Chondrocyte (in vitro differentiated cells): ENCODE results near the gene MMRN2. TPM values are rescaled to one million over a fixed set of nuclear protein-coding genes. Genes with fewer than 3 reads are reported as not detected.
"Not testable (repeated sequence)": the region's sequence is repeated elsewhere in the genome, so short reads cannot be mapped to it uniquely, and the experiment has no call there.

Experiments
- DNase-seq: peaks from one replicate; pipeline ENCODE4 v3.0.0; 2021; ENCODE audit warnings: mixed read lengths, low spot score
- H3K27ac Mint-ChIP-seq: one replicate; pipeline ENCODE4 v1.8.0; 2021; ENCODE audit warnings: mild to moderate bottlenecking, moderate library complexity, mixed read lengths; ENCODE audit not compliant: unreplicated experiment
- H3K27me3 Mint-ChIP-seq: 2 replicates; pipeline ENCODE4 v1.8.0; 2021; ENCODE audit warnings: low read depth, mixed read lengths
- H3K36me3 Mint-ChIP-seq: 2 replicates; pipeline ENCODE4 v1.8.0; 2021; ENCODE audit warnings: low read depth, mixed read lengths
- H3K4me1 Mint-ChIP-seq: 2 replicates; pipeline ENCODE4 v1.8.0; 2021; ENCODE audit warnings: low read depth, mild to moderate bottlenecking, mixed read lengths
- H3K4me3 Mint-ChIP-seq: one replicate; pipeline ENCODE4 v1.8.0; 2021; ENCODE audit warnings: mild to moderate bottlenecking, moderate library complexity, mixed read lengths; ENCODE audit not compliant: unreplicated experiment
- H3K9me3 Mint-ChIP-seq: 2 replicates; pipeline ENCODE4 v1.8.0; 2021; ENCODE audit warnings: low read depth, mixed read lengths
- CTCF ChIP-seq: fragments of 200-600 bp; sonication (generic); IDR thresholded peaks from 2 replicates; pipeline ENCODE4 v1.5.0; 2021; ENCODE audit warnings: antibody characterized with exemption, mild to moderate bottlenecking, moderate library complexity
- total RNA-seq: library from RNA; stranded (reverse); gene quantifications from 3 replicates; pipeline ENCODE4 v1.2.1, GENCODE V29; 2021

MMRN2 gene
- total RNA-seq, 1 donor from 2014 or later = 0.40 TPM

GRCh38 chr10:86941991-86942421 is 15.4 kb downstream of the MMRN2 start:
- H3K9me3 Mint-ChIP-seq = no peaks in the 10 kb centered on the region
- no peak for TF ChIP-seq CTCF
- H3K27ac Mint-ChIP-seq = no peak overlapping the region
- H3K36me3 Mint-ChIP-seq = no peaks in the 10 kb centered on the region
- H3K4me1 Mint-ChIP-seq = peaks cover 12% of the 10 kb centered on the region
- no peak overlapping the region for H3K4me3 Mint-ChIP-seq
- DNase-seq = peak; percentile 72
- H3K27me3 Mint-ChIP-seq = peaks cover 6% of the 10 kb centered on the region

GRCh38 chr10:86941426-86941825 is 16.0 kb downstream of the MMRN2 start:
- H3K36me3 Mint-ChIP-seq = no peaks in the 10 kb centered on the region
- no peak overlapping the region for H3K4me3 Mint-ChIP-seq
- no peak overlapping the region for H3K27ac Mint-ChIP-seq
- no peaks in the 10 kb centered on the region for H3K9me3 Mint-ChIP-seq
- peaks cover under 1% of the 10 kb centered on the region for H3K27me3 Mint-ChIP-seq
- peak; percentile 21 for DNase-seq
- peaks cover 18% of the 10 kb centered on the region for H3K4me1 Mint-ChIP-seq
- TF ChIP-seq CTCF = no peak

- DNase-seq = peak; percentile 64
- Mint-ChIP-seq H3K4me3 (no peak overlapping the region), H3K4me1 (peaks cover 22% of the 10 kb centered on the region), H3K27ac (no peak overlapping the region), H3K36me3 (no peaks in the 10 kb centered on the region), H3K27me3 (no peaks in the 10 kb centered on the region), H3K9me3 (no peaks in the 10 kb centered on the region)
- TF ChIP-seq CTCF = no peak
Observed at GRCh38 chr10:86940677-86941076, 16.7 kb downstream of the MMRN2 start.

GRCh38 chr10:86940076-86940475 is 17.3 kb downstream of the MMRN2 start:
- H3K4me3 Mint-ChIP-seq, H3K27ac Mint-ChIP-seq, H3K27me3 Mint-ChIP-seq, H3K9me3 Mint-ChIP-seq, H3K36me3 Mint-ChIP-seq: not testable (repeated sequence)
- peak; percentile 14 for DNase-seq
- H3K4me1 Mint-ChIP-seq = peaks cover 20% of the 10 kb centered on the region

- Mint-ChIP-seq H3K36me3 (no peaks in the 10 kb centered on the region), H3K4me1 (peaks cover 20% of the 10 kb centered on the region), H3K9me3 (no peaks in the 10 kb centered on the region), H3K4me3 (no peak overlapping the region), H3K27ac (no peak overlapping the region), H3K27me3 (no peaks in the 10 kb centered on the region)
- DNase-seq = peak; percentile 46
- no peak for TF ChIP-seq CTCF
Observed at GRCh38 chr10:86938260-86938659, 19.2 kb downstream of the MMRN2 start.

- peaks cover 20% of the 10 kb centered on the region for H3K4me1 Mint-ChIP-seq
- H3K4me3 Mint-ChIP-seq = no peak overlapping the region
- no peaks in the 10 kb centered on the region for H3K27me3 Mint-ChIP-seq
- peak; percentile 17 for DNase-seq
- H3K9me3 Mint-ChIP-seq = no peaks in the 10 kb centered on the region
- no peaks in the 10 kb centered on the region for H3K36me3 Mint-ChIP-seq
- H3K27ac Mint-ChIP-seq = peak overlapping the region; percentile 84
- TF ChIP-seq CTCF = no peak
Observed at GRCh38 chr10:86937502-86938154, 19.8 kb downstream of the MMRN2 start.
